ENCODE measurements around the gene C1QTNF6.

GRCh38 chr22:37193629-37194191 is 5.7 kb upstream of the C1QTNF6 start:
- TF ChIP-seq EZH2 (IDR thresholded peaks at IDR 0.05; ENCODE audit: low read depth) = no peak
- TF ChIP-seq CTCF (conservative IDR thresholded peaks at IDR 0.05) = no peak

Data from PC-9 (cell line).